ENCODE results near the gene OGFR. TPM values are rescaled to one million over a fixed set of nuclear protein-coding genes. Genes with fewer than 3 reads are reported as not detected.

OGFR gene
- total RNA-seq, 1 experiment from 2014 or later = 84.7 TPM

GRCh38 chr20:62814060-62814708 lies 9.5 kb downstream of the OGFR start:
- no peaks in the 10 kb centered on the region for H3K27me3 Mint-ChIP-seq (ENCODE audit: insufficient read depth, unreplicated experiment)
- intact Hi-C loops (cut with micrococcal nuclease; ENCODE audit: unreplicated experiment) = no loop called here
- peaks cover 23% of the 10 kb centered on the region for H3K4me1 ChIP-seq
- DNase-seq = no peak
- no peaks in the 10 kb centered on the region for H3K27me3 ChIP-seq (replicated peaks; ENCODE audit: control insufficient read depth, insufficient read depth, low read length)
- H3K36me3 Mint-ChIP-seq (ENCODE audit: insufficient read depth, unreplicated experiment) = peaks cover 38% of the 10 kb centered on the region
- ChIA-PET POLR2A (no interaction called here), CTCF (no interaction called here)
- H3K4me3 Mint-ChIP-seq (ENCODE audit: unreplicated experiment) = peak overlapping the region; percentile 16
- H3K4me3 ChIP-seq (ENCODE audit: low read depth, low read length) = no peak overlapping the region
- peak overlapping the region; percentile 33 for H3K27ac Mint-ChIP-seq (ENCODE audit: unreplicated experiment)
- TF ChIP-seq CTCF (IDR thresholded peaks at IDR 0.05; ENCODE audit: insufficient read depth in 1 of 2, low read depth in 1 of 2, low read length in 1 of 2, severe bottlenecking in 1 of 2, unreplicated experiment in 1 of 2) = no peak
- H3K4me1 Mint-ChIP-seq (ENCODE audit: low read depth, unreplicated experiment) = peaks cover 11% of the 10 kb centered on the region
- no TSS peak for BruUV-seq (replicated peaks)
- no peaks in the 10 kb centered on the region for H3K9me3 Mint-ChIP-seq (ENCODE audit: unreplicated experiment)
- peaks cover 17% of the 10 kb centered on the region for H3K36me3 ChIP-seq (ENCODE audit: control insufficient read depth, insufficient read depth, low read length)
- H3K9me3 ChIP-seq = no peaks in the 10 kb centered on the region

GRCh38 chr20:62814709-62815065 lies 10.1 kb downstream of the OGFR start:
- intact Hi-C loops (cut with micrococcal nuclease; ENCODE audit: unreplicated experiment) = no loop called here
- no peaks in the 10 kb centered on the region for H3K9me3 Mint-ChIP-seq (ENCODE audit: unreplicated experiment)
- H3K36me3 Mint-ChIP-seq (ENCODE audit: insufficient read depth, unreplicated experiment) = peaks cover 33% of the 10 kb centered on the region
- no TSS peak for BruUV-seq (replicated peaks)
- ChIA-PET POLR2A (no interaction called here), CTCF (interaction anchor here (1.0 kb wide), 1 partner anchor 21 kb away, joined by 6 read pairs; no protein-coding TSS in a partner anchor)
- Histone ChIP-seq H3K36me3 (ENCODE audit: control insufficient read depth, insufficient read depth, low read length) (peaks cover 13% of the 10 kb centered on the region), H3K4me3 (ENCODE audit: low read depth, low read length) (no peak overlapping the region), H3K4me1 (peaks cover 23% of the 10 kb centered on the region), H3K27me3 (replicated peaks; ENCODE audit: control insufficient read depth, insufficient read depth, low read length) (no peaks in the 10 kb centered on the region), H3K9me3 (no peaks in the 10 kb centered on the region)
- no peaks in the 10 kb centered on the region for H3K27me3 Mint-ChIP-seq (ENCODE audit: insufficient read depth, unreplicated experiment)
- peak overlapping the region; percentile 52 for H3K4me3 Mint-ChIP-seq (ENCODE audit: unreplicated experiment)
- H3K27ac Mint-ChIP-seq (ENCODE audit: unreplicated experiment) = peak overlapping the region; percentile 33
- TF ChIP-seq CTCF (IDR thresholded peaks at IDR 0.05; ENCODE audit: insufficient read depth in 1 of 2, low read depth in 1 of 2, low read length in 1 of 2, severe bottlenecking in 1 of 2, unreplicated experiment in 1 of 2) = no peak
- DNase-seq = no peak
- H3K4me1 Mint-ChIP-seq (ENCODE audit: low read depth, unreplicated experiment) = peaks cover 11% of the 10 kb centered on the region

- Mint-ChIP-seq H3K9me3 (ENCODE audit: unreplicated experiment) (no peaks in the 10 kb centered on the region), H3K36me3 (ENCODE audit: insufficient read depth, unreplicated experiment) (peaks cover 30% of the 10 kb centered on the region), H3K4me3 (ENCODE audit: unreplicated experiment) (peak overlapping the region; percentile 52), H3K27me3 (ENCODE audit: insufficient read depth, unreplicated experiment) (no peaks in the 10 kb centered on the region), H3K27ac (ENCODE audit: unreplicated experiment) (peak overlapping the region; percentile 33), H3K4me1 (ENCODE audit: low read depth, unreplicated experiment) (peaks cover 11% of the 10 kb centered on the region)
- peaks cover 23% of the 10 kb centered on the region for H3K4me1 ChIP-seq
- BruUV-seq (replicated peaks) = no TSS peak
- peaks cover 7% of the 10 kb centered on the region for H3K36me3 ChIP-seq (ENCODE audit: control insufficient read depth, insufficient read depth, low read length)
- no peak overlapping the region for H3K4me3 ChIP-seq (ENCODE audit: low read depth, low read length)
- H3K9me3 ChIP-seq = no peaks in the 10 kb centered on the region
- peak; percentile 62 to 82 for DNase-seq
- no peaks in the 10 kb centered on the region for H3K27me3 ChIP-seq (replicated peaks; ENCODE audit: control insufficient read depth, insufficient read depth, low read length)
- CTCF ChIA-PET = interaction anchor here (0.5 to 1.0 kb wide), 2 partner anchors 21 to 25 kb away, joined by 4 to 6 read pairs; no protein-coding TSS in a partner anchor
- TF ChIP-seq CTCF (IDR thresholded peaks at IDR 0.05; ENCODE audit: insufficient read depth in 1 of 2, low read depth in 1 of 2, low read length in 1 of 2, severe bottlenecking in 1 of 2, unreplicated experiment in 1 of 2) = no peak
- POLR2A ChIA-PET = interaction anchor here (0.6 kb wide), 1 partner anchor 384 kb away, joined by 3 read pairs; no protein-coding TSS in a partner anchor
- intact Hi-C loops (cut with micrococcal nuclease; ENCODE audit: unreplicated experiment) = no loop called here
Measured at GRCh38 chr20:62815066-62815991, 10.7 kb downstream of the OGFR start.

Measured in Caco-2 (cell line).